LNCaP clone FGC (cell line): Measurements from ENCODE around the gene SPTBN2.

ENCODE experiments used
- DNase-seq: peaks from one replicate; pipeline ENCODE4 v3.0.0-alpha.2; 2011; ENCODE audit warnings: low read depth
- H3K4me3 ChIP-seq: 2 replicates; pipeline ENCODE4 v1.5.1; 2011; ENCODE audit warnings: mild to moderate bottlenecking, low read depth, low read length, control low read depth
- TF ChIP-seq, protein P1 (sequence below): IDR thresholded peaks from 2 replicates; pipeline ENCODE4 v1.5.1; 2012; ENCODE audit warnings: mild to moderate bottlenecking; ENCODE audit not compliant: control insufficient read depth, insufficient read depth; ENCODE audit errors: extremely low read depth

SPTBN2 gene

DNA sequence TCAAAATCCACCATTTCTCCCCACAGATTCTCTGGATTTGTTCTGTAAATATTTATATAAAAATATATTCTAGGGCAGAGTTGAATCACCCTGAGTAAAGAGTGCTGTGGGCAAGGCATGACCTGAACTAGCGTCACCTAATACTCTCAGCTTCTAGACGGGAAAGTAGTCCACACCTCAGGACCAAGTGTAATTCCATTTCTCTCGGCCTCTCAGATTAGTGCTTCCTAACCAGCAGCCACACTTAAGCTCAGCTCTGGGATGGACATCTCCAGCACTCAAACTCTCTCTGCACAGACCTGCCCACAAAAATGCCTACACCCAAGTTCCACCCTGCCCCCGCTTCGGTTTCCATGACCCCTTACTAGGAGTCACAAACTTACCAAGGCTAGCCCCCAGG, 5.3 kb downstream of the SPTBN2 start:
- TF ChIP-seq, protein P1, sequence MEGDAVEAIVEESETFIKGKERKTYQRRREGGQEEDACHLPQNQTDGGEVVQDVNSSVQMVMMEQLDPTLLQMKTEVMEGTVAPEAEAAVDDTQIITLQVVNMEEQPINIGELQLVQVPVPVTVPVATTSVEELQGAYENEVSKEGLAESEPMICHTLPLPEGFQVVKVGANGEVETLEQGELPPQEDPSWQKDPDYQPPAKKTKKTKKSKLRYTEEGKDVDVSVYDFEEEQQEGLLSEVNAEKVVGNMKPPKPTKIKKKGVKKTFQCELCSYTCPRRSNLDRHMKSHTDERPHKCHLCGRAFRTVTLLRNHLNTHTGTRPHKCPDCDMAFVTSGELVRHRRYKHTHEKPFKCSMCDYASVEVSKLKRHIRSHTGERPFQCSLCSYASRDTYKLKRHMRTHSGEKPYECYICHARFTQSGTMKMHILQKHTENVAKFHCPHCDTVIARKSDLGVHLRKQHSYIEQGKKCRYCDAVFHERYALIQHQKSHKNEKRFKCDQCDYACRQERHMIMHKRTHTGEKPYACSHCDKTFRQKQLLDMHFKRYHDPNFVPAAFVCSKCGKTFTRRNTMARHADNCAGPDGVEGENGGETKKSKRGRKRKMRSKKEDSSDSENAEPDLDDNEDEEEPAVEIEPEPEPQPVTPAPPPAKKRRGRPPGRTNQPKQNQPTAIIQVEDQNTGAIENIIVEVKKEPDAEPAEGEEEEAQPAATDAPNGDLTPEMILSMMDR = no peak
- H3K4me3 ChIP-seq = no peak overlapping the region
- no peak for DNase-seq

GRCh38 chr11:66722745-66723651, 6.0 kb downstream of the SPTBN2 start:
- H3K4me3 ChIP-seq = no peak overlapping the region
- no peak for DNase-seq
- TF ChIP-seq, protein P1 = no peak

DNA sequence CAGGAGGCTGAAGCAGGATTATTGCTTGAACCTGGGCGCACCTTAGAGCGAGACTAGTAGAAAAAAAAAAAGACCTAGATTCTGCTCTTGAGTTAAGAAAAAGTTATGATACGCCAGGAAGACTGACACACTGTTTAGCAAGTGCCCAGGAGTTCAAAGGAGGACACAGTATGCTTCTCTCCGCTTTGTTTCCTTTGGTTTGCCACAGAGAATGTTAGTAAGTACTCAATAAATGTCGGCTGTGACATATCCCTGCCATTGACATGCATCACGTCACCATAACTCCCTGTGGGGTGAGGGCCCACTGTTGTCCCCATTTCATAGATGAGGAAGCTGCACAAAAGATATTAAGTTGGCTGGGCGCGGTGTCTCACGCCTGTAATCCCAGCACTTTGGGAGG, 7.1 kb downstream of the SPTBN2 start:
- TF ChIP-seq, protein P1 = no peak
- no peak overlapping the region for H3K4me3 ChIP-seq
- no peak for DNase-seq

DNA sequence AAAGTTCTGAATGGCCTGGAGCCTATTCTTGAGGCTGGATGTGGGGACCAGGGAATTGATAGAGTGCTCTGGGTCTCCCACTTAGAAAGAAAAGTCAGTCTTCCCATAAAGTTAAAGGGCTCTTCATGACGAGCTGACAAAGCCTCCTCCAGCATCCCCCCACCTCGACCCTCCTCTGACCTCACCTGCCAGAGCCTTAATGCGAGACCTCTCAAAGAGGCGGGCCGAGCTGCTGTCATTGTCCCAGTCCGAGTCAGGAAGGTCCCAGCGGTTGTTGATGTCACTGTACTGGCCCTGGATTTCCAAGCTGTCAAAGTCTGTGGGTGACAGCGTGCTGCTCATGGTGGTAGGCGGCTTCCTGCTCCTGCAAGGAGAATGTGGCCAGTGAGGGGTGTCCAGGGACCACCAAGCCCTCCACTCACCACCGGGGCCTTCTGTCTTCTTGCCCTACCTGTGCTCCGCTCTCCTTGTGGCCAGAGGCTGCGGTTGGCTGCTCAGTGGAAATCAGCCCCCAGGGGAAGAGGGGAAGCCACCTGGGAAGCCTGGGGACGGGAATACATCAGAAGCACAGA, 8.0 kb downstream of the SPTBN2 start:
- H3K4me3 ChIP-seq = no peak overlapping the region
- TF ChIP-seq, protein P1 = no peak
- no peak for DNase-seq

GRCh38 chr11:66720223-66720898, 8.7 kb downstream of the SPTBN2 start:
- DNase-seq = no peak
- TF ChIP-seq, protein P1 = no peak
- H3K4me3 ChIP-seq = no peak overlapping the region

DNA sequence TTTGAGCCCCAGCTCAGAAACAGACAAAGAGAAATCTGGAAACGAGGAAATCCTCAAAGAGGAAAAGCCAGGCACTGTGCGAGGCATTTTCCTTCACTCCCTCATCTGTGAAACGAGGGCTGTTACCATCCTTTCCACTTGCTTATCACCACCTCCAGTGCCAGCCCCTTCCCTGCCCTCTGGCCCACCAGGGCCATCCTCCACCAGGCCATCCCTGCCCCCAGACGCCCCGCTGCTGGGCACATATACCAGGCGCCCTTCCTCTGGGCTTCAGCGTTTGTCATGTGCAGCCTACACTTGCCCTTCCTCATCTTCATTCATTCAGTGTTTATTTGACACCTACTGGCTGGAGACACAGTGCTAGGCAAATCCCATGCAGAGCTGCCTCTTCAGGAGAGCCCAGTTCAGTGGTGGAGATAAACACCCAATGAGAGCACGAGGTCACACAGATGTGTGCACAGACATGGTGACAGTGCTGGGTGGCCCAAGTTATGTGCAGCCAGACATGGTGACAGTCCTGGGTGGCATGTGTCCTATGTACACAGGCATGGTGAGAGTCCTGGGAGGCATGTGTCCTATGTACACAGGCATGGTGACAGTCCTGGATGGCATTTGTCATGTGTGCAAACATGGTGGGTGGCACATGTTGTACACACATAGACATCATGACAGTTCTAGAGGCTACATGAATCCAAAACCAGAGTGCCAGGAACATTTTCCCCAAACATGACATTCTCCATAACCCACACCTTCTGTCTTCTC, 9.7 kb downstream of the SPTBN2 start:
- no peak overlapping the region; the same call in 1 of the 2 replicates for H3K4me3 ChIP-seq
- TF ChIP-seq, protein P1 = no peak

More for the DNA sequence above, 9.7 kb downstream of the SPTBN2 start:
- peak; percentile 58 for DNase-seq
